SK-N-SH treated with all-trans-retinoic acid at 6 μM for 48 hours (cell line): ENCODE measurements around the gene AGRP.

Experiments
- CREB5 ChIP-seq: fragments of 250-450 bp; sonication (Bioruptor Pico); IDR thresholded peaks from 2 replicates; pipeline ENCODE4 v1.5.1; 2020; ENCODE audit warnings: low read depth, mild to moderate bottlenecking, moderate library complexity
- CSDC2 ChIP-seq: fragments of 250-450 bp; sonication (Bioruptor Pico); IDR thresholded peaks from 2 replicates; pipeline ENCODE4 v1.5.0; 2020; ENCODE audit warnings: mild to moderate bottlenecking, moderate library complexity
- ZNF8 ChIP-seq: fragments of 450-650 bp; formaldehyde crosslinking; IDR thresholded peaks from 2 replicates; pipeline ENCODE4 v1.5.0; 2020; ENCODE audit warnings: mild to moderate bottlenecking, moderate library complexity

- TF ChIP-seq ZNF8 (CRISPR knock-in tag), result no peak
- TF ChIP-seq CSDC2 (CRISPR knock-in tag), result no peak
- no peak for TF ChIP-seq CREB5 (CRISPR knock-in tag)
These were observed 38.9 kb downstream of the AGRP start for GRCh38 chr16:67444259-67445125.
